ENCODE data around the gene SND1. TPM values are rescaled to one million over a fixed set of nuclear protein-coding genes. Genes with fewer than 3 reads are reported as not detected.
A peak's percentile ranks its signal among the peaks of the same experiment; 100 is the strongest.

SND1 gene
- total RNA-seq, 2 donors from 2014 or later, result 108 to 123 TPM

DNA sequence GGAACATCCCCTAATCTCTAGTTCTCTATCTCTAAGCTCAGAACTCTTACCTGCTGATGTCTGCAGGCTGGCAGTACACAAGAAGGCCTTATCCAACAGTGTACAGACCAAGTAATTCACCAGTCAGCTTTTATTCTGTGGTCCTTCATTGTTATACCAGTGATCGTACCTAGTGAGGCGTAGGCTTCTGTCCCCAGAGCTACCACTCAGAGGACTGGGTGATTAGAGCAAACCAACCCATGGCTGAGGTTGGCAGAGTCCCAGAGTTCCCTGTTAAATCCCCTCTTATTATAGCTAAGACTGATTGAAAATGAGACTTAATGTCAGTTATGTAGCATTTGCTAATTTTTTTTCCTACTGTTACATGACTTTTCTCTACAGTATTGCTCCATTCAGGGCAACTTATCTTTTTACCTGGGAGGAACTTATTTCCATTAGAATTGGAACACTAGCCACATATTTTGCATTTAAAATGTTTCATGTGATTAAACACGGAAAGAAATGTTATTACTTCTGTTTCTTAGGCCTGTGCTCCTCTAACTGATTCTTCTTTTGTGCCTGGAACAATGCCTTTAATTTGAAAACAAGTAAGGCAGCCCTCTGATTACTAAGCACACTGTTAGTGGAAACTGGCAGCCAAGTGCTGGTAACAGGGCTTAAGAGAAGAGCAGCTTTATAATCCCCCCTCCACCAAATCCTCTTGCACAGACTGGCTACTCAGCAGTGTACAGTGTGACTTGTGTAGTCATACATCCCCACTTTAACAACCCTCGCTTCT is 252.1 kb downstream of the SND1 start:
- no peak for ATAC-seq
- intact Hi-C loops (cut with DNase I, micrococcal nuclease), result no loop called here
- DNase-seq, result no peak

DNA sequence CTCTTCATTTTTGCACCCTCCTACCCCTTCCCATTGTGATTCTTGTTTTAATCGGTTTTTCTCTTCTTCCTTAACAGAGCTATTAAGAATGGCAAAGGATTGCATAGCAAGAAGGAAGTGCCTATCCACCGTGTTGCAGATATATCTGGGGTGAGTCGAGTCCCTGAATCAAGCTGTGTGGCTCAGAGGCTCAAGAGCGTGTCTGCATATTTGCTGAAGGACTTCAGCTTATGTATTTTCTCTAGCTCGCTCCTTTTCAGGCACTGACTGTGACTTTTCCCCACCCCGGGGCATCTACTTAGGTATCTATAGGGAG is 252.6 kb downstream of the SND1 start:
- DNase-seq, result no peak
- intact Hi-C loops (cut with DNase I, micrococcal nuclease), result no loop called here
- no peak for ATAC-seq

DNA sequence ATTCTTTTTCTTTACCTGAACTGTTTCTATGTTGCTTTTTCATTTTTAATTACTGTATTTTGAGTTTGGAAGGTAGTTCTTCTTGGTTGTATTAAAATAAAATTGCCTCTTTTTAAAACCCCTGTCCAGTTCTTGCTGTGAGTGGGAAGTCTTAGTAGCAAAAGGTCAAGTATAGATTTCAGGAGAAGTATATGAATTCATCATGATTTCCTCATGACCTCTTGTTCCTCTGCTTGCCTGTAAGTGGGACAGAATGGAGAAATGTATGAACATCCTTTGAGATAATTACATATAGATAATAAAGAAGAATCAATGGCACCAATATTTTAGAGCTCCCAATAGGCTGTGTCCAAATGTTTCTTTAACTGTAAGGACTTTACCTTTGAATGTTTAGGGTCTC is 253.0 kb downstream of the SND1 start:
- intact Hi-C loops (cut with DNase I, micrococcal nuclease), result no loop called here
- no peak for ATAC-seq
- no peak for DNase-seq

DNA sequence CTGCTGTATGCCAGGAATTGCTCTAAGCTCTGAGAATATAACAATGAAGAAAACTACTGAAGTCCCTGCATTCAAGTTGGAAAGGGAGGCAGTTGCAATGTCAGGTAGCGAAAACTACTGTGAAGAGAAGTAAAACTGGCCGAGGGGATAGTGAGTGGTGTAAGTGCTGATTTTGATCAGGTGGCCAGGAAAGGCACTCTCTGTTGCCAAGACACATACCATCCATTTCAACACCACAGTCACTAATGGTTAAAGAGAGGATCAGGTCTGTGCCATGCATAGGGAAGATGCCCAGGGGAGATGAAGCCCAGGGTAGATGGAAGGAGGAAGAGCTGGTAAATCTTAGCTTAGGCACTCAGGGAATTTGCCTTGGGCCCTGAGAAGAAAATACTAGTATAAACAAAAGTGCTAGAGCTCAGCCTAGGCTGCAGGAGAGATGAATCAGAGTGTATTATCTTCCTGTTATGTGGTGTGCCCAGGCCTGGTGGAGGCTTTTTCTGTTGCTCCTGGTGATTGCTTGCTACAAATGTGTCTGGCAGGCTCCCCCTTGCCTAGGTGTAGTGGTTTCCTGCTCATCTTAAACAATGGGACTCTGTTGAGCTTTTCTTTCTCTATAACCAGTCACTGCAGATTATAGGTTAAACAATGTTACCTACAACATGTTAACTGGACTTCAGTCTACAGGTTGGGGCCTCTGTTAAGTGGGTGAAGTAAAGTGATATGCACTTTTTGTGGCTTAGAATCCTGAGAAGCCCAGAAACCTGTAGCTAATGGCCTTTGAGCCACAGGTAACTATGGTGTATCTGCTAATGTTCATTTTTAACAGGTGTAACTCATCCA is 253.7 kb downstream of the SND1 start:
- DNase-seq (no peak), ATAC-seq (no peak)

DNA sequence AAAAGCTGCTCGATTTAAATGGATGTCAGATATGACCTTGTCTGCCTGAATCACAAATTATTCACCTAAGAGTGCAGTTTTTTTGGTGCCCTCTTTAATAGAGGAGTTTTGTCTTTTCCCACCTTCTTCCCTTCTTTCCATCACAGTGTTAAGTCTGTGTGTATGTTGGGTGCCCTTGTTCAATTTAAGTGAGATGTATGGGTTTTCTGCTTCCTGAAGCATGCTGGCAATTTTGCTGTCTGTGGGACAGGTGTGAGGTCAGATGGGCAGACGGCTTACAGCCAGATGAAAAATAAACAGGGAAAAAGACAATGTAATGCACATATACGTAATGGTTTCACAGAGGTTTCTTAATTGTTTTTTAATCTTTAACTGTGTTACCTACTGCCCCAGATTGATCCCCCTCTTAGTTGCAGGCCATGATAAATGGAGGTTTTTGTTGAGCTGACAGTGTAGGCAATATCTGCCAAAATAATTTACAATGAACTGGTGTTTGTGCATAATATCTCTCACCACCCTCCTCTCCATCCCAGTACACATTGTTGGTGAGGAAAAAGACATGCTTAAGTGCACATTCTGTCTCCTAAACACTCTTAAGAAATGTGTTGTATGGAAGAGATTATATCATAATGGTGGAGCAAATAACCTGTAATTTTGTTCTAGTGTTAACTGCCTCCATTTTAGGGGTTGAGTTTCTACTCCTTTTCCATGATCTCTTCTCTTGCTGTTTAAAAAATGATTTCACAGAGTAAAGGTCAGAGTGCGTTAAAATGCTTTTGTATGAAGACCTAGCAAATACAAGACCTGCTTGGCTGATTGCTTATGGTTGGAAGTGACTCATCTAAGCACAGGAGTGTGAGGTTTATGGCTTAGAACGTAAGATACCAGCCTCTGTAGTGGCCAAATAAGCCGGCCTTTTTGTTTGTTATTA is 255.4 kb downstream of the SND1 start:
- intact Hi-C loops (cut with DNase I, micrococcal nuclease), result no loop called here
- no peak for DNase-seq

More for the DNA sequence above, 253.7 kb downstream of the SND1 start:
- intact Hi-C loops (cut with DNase I, micrococcal nuclease), result no loop called here

DNA sequence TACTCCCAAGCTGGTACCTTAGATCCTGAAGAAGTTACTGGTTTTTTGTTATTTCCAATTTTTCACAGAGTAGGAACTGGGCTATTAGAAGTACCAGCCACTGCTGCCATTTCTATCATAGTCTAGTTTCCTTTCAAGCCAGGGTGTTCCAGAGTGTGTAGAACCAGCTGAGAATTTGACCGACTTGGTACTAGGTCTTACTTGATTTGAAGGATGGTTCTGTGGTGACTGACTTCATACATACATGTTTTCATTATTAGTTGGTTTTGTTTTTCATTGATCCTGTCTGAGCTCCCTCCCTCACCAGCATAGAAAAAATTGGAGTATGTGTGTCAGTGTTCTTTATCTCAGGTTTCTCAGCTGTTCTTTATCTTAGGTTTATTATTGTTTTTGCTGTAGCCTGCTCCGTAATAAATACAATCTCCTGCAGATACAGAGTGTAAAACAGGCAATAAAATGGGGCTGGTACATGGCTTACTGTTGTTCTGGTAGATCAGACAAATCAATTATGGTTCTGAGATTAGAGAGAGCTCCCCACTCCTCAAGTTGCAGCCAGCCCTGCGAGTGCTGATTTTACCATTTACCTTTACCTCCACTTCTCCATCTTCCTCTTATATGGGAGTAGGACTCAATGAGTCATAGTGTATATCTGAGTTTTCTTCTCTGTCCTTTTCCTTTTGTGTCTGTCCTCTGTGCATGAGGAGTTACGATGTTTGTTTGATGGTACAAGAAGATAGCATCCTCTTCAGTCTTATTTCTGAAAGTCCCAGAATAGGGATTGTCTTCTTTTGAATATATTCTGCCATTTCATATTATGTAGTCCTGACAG is 256.6 kb downstream of the SND1 start:
- DNase-seq, result no peak
- peak; percentile 59 for ATAC-seq
- intact Hi-C loops (cut with DNase I, micrococcal nuclease), result no loop called here

More for the DNA sequence above, 255.4 kb downstream of the SND1 start:
- peak; percentile 82 for ATAC-seq

DNA sequence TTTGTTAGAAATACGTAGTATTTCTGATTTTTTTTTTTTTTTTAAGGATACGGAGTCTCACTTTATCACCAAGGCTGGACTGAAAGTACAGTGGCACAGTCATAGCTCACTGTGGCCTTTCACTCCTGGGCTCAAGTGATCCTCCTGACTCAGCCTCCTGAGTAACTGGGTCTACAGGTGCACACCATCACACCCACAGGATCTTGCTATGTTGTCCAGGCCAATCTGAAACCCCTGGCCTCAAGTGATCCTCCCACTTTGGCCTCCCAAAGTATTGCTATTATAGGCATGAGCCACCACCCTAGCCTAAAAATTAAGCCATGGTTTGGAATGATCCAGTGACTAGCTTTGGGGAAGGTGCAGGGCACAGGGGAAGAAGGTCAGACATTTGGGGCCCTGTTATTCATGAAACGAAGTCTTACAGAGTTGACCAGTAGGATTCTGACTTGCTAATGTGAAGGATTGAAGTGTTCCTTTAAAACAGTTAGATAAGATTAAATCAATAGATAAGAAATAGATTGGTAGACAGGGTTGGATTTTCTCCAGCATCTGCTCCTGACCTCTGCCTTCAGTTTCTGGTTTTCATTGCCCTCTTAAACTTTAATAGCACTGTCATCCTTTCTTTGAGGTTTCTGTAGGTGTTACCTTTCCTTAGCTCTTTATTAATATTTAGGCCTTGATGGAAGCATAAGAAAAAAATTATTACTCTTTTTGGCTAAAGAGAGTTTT is 257.6 kb downstream of the SND1 start:
- DNase-seq, result peak in 1 of 2 donors; percentile 20
- ATAC-seq, result peak; percentile 58

DNA sequence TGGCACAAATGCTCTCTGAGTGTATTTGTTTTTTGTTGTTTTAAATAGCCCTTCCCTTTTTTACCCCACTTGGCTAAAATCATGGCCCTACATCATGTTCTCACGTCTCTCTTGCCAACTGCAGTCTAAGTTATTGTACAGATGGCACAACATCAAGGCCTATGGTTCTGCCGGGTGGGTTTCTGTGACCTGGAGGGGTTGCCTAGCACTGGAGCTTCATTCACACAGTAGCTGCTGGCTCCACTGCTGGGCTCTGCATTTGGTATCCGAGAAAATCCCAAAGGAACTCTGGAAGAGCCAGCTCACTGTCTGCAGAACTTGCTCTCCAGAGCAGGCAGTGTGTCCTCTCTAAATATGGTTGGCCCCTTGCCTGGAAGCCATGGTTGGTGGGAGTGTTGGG is 258.7 kb downstream of the SND1 start:
- intact Hi-C loops (cut with DNase I, micrococcal nuclease), result no loop called here
- ATAC-seq (no peak), DNase-seq (no peak)

More for the DNA sequence above, 257.6 kb downstream of the SND1 start:
- intact Hi-C loops (cut with DNase I, micrococcal nuclease), result no loop called here

DNA sequence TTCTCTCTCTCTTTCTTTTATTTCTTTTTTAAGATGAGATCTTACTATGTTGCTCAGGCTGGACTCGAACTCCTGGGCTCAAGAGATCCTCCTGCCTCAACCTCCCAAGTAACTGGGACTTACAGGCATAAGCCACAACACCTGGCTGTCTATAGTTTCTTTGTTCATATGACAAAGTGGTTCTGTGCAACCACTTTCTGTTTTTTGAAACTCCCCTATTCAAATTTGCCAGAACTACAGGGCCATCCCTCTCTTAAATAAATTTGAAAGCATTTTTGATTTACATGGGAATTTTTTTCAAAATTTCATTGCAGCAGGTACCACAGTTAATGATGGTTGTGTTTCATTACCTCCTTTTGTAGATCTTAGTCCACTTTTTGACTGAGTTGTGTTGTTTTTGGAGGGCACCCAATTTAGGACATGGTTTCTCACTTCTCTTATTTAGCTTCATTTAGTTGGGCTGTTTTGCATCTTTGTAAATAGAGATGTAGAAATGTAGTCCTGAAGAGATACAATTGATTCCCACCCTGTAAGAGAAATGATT is 260.0 kb downstream of the SND1 start:
- DNase-seq, result no peak
- ATAC-seq, result no peak
- intact Hi-C loops (cut with DNase I, micrococcal nuclease), result no loop called here

DNA sequence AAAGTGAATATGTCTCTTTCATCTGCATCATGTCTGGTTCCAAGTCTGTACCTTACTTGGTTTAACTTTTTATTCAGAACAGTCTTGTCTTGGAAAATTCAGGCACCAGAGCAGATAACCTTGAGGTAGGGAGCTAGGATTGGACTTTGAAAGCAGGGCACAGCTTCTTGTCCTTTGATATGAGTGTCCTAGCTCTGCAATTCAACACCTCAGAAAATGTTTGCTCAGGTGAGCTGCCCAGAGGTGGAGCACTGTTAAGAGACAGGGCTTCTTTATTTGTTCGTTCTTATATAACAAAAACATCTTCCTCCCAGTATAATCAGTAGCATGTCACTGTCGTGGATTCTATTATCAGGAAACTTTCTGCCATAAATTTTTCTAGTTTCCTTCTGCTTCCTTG is 260.9 kb downstream of the SND1 start:
- ATAC-seq (peak; percentile 69), DNase-seq (no peak)
- intact Hi-C loops (cut with DNase I, micrococcal nuclease), result no loop called here

DNA sequence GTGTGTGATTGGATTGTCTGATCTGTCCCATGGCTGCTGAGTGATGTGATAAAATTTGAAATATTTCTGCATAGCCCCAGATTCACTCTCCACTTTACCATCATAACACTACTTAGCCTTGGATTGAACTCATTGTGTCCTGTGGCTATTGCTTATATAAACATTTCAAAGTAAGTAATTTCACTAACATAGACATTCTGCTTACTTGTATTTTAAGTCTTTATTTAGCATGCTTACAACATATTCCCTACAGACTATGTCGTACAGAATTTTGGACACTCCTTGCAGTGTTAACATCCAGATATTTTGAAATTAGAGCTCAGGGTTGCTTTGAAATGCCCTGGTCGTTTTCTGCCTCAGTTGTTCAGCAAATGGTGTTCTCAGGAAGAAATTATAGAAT is 261.7 kb downstream of the SND1 start:
- DNase-seq (no peak), ATAC-seq (no peak)

DNA sequence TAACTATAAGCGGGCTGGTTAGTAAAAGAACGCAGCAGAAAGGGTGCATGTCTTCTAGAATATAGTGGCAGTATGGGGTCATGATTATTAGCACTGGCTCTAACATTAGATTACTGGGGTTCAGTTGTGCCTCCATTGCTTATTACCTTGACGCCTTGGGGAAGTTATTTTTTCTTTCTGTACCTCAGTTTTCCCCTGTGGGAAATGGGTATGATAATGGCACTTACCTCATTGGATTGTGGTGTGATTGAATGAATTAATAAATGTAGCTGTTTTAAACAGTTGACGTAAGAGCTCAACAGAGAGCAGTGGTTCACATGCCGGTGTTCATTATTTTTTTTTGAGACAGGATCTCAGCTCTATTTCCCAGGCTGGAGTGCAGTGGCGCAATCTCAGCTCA is 262.7 kb downstream of the SND1 start:
- intact Hi-C loops (cut with DNase I, micrococcal nuclease), result no loop called here
- no peak for DNase-seq
- ATAC-seq, result no peak

More for the DNA sequence above, 261.7 kb downstream of the SND1 start:
- intact Hi-C loops (cut with DNase I, micrococcal nuclease), result no loop called here

DNA sequence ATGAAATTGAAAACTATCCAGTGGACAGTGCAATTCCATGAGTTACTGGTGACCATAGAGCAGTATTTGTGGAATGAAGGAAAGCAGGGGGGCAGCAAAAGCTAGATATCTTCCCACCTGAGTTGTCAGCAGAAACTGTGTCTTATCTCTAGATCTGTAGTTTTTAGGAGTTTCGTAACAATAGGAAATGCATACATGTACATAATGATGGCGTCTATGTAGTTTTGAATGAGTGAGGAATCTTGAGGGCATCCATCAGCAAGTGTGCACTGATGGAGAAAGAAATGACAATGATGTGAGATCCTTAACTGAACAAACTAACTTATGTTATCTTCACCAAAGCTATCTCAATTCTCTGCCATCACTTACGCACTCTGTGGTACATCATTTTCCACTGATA is 264.7 kb downstream of the SND1 start:
- no peak for DNase-seq
- intact Hi-C loops (cut with DNase I, micrococcal nuclease), result no loop called here

DNA sequence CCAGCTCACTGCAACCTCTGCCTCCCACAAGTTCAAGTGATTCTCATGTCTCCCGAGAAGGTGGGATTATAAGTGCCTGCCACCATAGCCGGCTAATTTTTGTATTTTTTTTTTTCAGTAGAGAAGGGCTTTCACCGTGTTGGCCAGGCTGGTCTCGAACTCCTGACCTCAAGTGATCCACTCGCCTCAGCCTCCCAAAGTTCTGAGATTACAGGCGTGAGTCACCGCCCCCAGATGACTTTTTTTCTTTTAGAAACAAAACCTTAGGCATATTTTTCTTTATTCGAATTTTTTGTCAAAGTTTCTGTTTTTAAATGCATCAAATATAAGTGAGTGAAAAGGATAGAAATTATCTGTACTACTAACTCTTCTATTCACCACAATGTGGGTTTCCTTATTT is 266.1 kb downstream of the SND1 start:
- intact Hi-C loops (cut with DNase I, micrococcal nuclease), result no loop called here
- DNase-seq (no peak), ATAC-seq (no peak)

More for the DNA sequence above, 264.7 kb downstream of the SND1 start:
- no peak for ATAC-seq

DNA sequence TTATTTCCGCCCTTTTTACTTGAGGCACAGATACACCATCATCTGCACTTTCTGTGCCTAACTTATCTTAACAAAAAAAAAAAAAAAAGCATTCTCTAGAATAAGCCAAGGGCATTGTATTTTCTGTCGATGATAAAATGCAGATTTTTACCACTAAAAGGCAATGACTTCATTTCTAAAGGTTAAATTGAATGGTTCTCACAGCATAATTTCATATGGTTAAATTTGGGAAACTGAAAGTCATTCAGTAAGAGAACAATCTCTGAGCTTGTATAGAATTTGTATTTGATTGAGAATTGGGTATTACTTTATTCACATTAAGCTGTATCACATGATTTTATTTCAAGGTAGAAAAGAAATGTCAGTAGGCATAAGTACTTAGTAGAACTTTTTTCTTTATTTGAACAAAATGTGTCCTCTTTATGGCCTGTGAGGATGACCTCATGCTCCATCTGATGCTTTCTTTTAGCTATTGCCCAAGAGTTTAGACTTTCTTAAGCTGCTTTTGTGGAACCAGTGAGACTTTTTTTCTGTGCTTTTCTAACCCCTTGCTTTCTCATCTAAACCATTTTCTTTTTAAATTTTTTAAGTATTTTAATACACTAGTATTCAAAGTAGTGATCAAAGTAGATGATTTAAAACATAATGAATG is 268.9 kb downstream of the SND1 start:
- DNase-seq (no peak), ATAC-seq (no peak)
- intact Hi-C loops (cut with DNase I, micrococcal nuclease), result no loop called here

DNA sequence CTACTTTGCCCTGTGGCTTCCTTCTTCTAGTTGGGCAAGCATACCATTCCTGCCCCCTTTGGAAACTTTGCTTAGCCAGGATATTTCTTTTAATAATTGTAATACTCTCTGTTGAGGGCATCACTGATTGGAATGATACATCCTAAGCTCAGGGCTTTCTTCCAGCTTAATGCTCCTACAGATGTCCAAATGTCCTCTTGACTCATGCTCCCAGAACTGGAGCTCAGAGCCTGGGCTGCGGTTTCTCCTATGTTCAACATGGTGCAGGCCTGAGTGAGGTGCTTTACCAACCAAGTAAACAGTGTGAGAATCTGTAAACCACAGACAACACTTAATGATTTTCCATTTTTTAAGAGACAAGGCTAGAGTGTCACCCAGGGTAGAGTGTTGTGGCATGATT is 270.7 kb downstream of the SND1 start:
- no peak for DNase-seq
- ATAC-seq, result no peak
- intact Hi-C loops (cut with DNase I, micrococcal nuclease), result no loop called here

DNA sequence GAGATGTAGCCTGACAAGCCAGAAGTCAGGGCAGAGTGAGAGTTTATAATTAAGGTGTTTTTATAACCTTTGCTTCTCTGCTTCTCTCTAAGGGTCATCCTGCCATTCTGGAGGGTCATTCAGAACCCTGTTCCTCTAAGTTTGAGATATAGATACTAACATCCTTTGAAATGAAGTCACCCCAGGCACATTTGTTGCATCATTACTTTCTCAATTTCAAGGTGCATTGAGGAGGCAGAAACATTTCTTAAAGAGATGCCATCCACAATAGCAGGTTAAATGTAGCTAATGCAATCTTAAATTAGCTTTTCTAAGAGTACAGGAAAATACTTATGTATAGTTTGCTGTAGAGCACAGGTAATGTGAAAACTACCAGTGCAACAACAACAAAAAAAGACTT is 272.9 kb downstream of the SND1 start:
- ATAC-seq (no peak), DNase-seq (no peak)
- intact Hi-C loops (cut with DNase I, micrococcal nuclease), result no loop called here
